LNCAP (cell line): ENCODE results near the gene C3orf52.

Source experiments
- CTCF ChIP-seq: fragments of 450-650 bp; IDR thresholded peaks from 2 replicates; pipeline ENCODE4 v1.5.1; 2017; ENCODE audit warnings: mild to moderate bottlenecking

C3orf52 gene

GRCh38 chr3:112124907-112125607 lies 38.9 kb downstream of the C3orf52 start:
- TF ChIP-seq CTCF = no peak

DNA sequence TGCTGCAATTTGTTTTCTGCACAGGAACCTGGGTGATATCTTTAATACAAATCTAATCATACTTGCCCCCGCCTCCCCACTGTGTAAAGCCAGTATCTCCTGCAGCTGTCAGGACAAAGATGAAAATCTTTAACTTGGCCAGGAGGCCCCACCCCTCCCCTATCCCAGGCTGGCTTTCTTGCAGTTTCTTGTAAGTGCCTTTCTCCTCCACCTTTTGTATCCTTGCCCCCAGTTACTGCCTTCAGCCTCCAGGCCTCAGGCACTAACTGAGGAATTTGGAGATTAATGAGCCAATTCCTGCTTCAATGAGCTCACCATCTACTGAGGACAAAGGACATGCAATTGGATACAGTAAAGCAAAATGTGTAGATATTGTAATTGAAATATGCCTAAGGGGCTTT lies 40.3 kb downstream of the C3orf52 start:
- TF ChIP-seq CTCF = no peak

DNA sequence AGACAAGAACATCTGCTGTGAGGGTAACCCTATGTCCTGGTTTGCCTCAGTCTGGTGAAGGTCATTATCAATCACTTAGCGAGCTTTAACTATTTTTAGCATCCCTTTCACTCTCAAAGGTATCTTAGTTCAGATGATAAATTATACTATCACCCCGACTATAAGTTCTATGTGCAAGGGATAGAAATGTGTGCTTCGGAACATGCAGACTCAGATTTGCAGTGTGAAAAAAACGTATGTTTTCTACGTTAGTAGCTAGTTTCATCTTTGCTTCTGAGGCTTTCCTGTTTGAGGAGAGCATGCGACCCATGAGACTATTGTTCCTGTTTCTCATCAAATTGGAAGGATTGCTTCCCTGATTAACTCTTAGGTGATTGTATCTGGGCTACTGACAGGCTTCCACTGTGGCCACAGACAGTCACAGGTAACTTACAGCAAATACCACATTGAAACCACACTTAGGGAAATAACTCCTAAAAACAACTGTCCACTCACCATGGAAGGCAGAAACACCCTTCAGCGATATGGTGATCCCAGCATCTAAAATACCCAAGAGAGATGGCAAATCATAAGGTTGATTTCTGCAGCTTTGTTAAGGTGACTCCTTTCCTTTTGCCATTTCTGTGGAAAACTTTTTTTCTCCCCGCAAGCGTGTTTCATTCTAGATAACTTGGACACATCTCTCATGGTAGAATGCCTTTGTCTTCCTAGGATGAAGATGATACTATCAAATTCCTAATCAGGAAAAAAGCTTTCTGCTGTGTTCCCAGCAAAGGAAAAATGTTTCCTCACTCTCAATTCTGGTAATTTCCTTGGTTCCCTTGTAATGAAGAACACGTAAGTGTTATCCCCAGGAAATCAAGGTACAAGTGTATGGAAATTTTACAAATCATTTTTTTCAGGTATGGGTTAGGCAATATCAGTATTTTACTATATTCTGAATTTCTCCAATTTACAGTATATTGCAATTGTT lies 41.6 kb downstream of the C3orf52 start:
- TF ChIP-seq CTCF = no peak

GRCh38 chr3:112128843-112129727 lies 42.9 kb downstream of the C3orf52 start:
- TF ChIP-seq CTCF = no peak

DNA sequence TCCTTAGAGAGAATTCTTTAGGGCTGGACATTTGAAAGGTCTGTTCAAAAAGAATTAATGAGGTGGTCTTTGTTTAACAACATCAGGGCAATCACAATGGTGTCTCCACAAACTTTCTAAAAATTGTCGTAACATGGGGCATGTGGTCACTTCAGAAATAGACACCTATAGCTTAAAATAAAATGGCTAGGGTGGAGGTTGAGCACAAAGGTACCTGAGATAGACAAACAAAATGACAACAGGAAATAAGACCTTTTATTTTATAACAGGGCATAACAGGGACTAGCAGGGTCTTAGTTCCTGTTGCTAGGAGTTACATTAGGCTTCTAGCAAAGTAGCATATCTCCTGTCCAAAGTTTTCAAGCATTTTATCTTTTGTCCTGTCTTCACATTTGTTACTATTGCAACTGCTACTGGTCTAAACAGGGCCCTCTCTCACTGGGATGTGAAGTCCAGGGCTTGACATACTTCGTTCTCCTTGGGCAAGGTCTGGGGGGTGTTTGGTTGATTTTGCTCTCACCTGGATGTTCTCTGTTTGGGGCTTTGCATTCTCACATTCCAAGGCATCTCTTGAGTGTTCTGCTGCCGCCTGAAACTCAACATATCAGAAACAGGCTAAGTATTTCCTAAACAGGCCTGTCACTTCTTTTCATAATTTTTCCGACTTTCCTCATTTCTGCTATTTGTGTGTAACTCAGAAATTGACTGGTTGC lies 43.9 kb downstream of the C3orf52 start:
- TF ChIP-seq CTCF = no peak

DNA sequence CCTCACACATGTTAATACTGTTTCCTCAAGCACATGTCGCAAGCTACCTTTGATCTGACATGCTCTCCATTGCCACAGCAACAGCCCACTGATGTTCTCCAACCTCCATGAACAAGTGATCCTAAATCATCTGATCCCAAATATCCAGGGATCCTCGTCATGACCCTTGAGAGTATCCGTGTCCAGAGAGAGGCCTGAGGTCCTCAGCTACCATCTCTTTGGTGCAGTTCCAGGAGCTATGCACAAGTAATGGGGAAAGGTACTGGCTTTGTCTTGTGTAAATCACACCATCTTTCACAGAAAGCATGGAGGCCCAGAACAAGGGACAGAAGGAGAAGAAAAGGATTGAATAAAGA lies 44.4 kb downstream of the C3orf52 start:
- no peak for TF ChIP-seq CTCF

GRCh38 chr3:112131111-112131510 lies 44.9 kb downstream of the C3orf52 start:
- no peak for TF ChIP-seq CTCF
